Astrocyte of the spinal cord (primary cell): ENCODE data around the gene HIPK2.

Source experiments
- DNase-seq: peaks from one replicate; pipeline ENCODE4 v3.0.0; 2011; ENCODE audit warnings: low read depth, low spot score
- H3K4me3 ChIP-seq: 2 replicates; pipeline ENCODE4 v1.5.1; 2011; ENCODE audit warnings: low read depth, mild to moderate bottlenecking, low read length, moderate library complexity
- in situ Hi-C: cut with HindIII; loops from 2 replicates; pipeline ENCODE4 v1.10.0; 2017; ENCODE audit warnings: low sequenced_read_pairs
- TF ChIP-seq, protein P1 (sequence below): IDR thresholded peaks from 2 replicates; pipeline ENCODE4 v1.5.1; 2012; ENCODE audit warnings: low read depth, mild to moderate bottlenecking, low read length, inconsistent platforms

HIPK2 gene

DNA sequence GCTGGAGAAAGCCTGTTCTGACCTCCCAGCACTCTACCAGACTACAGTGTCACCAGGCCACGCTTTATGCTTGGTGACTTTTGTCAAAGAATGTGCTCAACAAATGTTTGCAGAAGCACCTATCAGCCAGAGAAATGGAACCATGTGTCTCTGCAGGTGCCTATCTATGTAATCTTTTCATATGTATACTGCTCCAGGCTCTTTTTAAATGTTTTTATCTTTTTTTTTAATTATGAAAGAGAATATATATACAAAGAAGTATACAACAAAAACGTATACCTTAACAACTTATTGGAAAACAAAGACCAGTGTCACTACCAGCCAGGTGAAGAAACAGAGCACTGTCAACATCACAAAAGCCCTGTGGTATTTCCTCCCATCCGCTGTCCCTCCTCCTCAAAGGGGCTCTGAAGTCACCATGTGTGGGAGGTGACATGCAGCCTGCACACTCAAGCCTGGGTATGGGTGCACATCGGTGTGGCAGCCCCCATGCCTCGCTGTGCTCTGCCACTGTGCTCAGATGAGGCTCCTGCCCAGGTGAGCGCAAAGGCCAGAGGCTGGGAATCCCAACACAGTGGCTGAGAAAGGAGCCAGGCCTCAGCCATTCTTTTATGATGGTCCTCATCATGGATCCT is 133.7 kb downstream of the HIPK2 start:
- TF ChIP-seq, protein P1, sequence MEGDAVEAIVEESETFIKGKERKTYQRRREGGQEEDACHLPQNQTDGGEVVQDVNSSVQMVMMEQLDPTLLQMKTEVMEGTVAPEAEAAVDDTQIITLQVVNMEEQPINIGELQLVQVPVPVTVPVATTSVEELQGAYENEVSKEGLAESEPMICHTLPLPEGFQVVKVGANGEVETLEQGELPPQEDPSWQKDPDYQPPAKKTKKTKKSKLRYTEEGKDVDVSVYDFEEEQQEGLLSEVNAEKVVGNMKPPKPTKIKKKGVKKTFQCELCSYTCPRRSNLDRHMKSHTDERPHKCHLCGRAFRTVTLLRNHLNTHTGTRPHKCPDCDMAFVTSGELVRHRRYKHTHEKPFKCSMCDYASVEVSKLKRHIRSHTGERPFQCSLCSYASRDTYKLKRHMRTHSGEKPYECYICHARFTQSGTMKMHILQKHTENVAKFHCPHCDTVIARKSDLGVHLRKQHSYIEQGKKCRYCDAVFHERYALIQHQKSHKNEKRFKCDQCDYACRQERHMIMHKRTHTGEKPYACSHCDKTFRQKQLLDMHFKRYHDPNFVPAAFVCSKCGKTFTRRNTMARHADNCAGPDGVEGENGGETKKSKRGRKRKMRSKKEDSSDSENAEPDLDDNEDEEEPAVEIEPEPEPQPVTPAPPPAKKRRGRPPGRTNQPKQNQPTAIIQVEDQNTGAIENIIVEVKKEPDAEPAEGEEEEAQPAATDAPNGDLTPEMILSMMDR = no peak
- DNase-seq = no peak
- in situ Hi-C loops = no loop called here
- H3K4me3 ChIP-seq = no peak overlapping the region

DNA sequence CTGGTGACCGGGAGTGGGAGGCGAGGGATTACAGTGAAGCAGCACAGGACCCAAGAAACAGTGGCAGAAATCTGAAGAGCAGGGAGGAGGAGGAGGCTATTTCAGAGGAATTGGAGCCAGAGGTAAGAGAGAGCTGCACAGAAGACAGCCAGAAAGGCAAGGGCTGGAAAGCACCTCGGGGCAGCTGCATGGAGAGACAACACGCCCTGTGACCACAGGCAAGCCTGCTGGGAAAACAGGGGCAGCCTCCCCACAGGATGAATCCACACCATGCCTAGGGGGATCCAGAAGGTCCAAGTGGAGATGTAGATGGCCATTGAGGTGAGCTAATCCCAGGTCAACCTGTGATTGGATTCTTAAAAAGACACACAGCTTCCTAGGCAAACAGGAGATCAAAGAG is 135.5 kb downstream of the HIPK2 start:
- TF ChIP-seq, protein P1 = no peak
- in situ Hi-C loops = no loop called here
- H3K4me3 ChIP-seq = no peak overlapping the region
- DNase-seq = no peak

DNA sequence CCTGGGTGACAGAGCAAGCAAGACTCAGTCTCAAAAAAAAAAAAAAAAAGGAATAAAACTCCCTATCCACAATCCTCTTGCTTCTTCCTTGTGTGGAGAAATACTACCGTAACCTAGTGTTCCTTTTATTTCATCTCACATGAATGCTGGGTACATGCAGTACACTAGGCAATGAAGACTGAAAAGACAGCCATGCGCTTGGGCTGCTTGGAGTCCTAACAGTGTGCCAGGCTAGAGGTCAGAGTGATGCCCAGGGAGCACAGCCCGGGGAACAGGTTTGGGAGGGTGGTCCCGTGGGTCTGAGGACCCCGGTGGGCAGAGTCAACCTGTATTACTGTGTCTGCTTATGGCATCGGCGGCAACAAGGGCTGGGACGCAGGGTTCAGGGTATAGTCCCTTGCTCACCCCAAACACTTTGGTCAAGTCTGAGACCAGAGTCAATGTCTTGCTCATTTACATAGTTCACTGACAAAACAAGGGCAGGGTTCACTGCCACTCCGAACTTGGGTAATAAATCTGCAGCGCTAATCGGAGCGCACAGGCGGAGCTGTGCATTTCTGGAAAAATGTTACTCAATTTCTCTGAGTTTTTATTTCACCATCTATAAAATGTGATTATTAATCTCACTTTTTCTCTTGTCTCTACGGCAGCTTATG is 136.3 kb downstream of the HIPK2 start:
- in situ Hi-C loops = no loop called here
- no peak for DNase-seq
- no peak overlapping the region for H3K4me3 ChIP-seq
- TF ChIP-seq, protein P1 = no peak

DNA sequence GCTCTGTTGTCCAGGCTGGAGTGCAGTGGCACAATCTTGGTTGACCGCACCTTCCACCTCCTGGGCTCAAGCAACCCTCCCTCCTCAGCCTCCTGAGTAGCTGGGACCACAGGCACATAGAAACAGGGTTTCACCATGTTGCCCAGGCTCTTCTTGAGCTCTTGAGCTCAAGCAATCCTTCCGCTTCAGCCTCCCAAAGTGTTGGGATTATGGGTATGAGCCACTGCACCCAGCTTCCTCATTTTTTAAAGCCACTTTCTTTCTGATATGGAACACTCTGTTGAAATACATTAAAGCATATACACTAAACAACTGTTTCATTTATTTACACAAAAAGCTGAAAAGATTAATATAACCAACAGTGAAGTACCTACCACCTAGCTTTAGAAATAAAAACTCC is 137.1 kb downstream of the HIPK2 start:
- in situ Hi-C loops = no loop called here
- no peak overlapping the region for H3K4me3 ChIP-seq
- DNase-seq = no peak
- TF ChIP-seq, protein P1 = no peak

DNA sequence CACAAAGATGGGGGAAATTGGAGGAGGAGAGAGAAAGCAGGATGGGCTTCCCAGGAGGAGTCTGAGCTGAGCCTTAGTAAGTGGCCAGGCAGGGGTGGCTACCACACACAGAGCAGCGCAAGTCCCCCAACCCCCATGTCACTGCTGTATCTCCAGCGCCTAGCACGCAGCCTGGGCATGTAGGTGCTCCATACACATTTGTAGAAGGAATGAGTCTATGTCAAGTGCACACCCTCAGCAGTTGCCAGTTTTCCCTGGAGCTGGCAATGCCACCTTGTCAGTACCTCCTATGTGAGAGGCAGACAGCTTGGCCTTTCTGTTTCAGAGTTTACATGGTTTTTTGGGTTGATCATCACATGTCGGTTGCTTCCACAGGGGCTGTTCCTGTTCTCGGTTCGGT is 138.2 kb downstream of the HIPK2 start:
- DNase-seq = no peak
- in situ Hi-C loops = no loop called here

DNA sequence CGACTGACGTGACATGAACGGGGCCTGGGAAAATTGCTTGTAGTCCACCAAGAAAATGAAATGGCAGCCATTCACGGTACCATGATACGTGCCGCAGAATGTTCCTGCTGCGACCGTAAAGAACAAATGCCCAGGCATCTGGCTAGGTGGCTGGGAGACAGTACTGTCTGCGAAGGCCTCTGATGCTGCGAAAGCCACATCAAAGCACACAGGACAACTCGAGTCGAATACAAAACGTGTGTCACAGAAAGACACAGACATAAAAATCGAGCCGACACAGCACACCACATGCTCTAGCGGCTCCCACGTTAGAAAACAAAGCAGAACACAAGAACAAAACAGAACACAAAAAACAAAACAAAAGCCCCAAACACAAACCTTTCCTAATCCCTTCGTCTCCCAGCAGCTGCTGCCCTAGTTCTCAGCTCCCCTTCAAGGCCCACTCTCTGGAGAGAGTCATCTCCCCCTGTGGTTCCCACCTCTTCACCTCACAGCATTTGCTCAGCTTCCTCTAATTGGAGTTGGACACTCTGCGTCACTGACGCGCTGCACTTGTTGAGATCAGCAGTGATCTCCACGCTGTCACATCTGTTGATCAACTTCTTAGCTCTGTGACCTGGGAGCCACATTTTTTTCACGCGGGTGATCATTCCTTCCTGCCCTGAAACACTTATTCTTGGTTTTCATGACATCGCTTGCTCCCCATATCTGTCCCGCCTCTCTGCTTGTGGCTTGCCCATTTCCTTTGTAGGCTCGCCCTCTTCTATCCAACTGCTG is 142.1 kb downstream of the HIPK2 start:
- no peak for DNase-seq
- H3K4me3 ChIP-seq = no peak overlapping the region
- TF ChIP-seq, protein P1 = no peak
- in situ Hi-C loops = no loop called here

More for the DNA sequence above, 138.2 kb downstream of the HIPK2 start:
- TF ChIP-seq, protein P1 = no peak
- H3K4me3 ChIP-seq = no peak overlapping the region
